Measurements from ENCODE around the gene PDCD11. TPM values are rescaled to one million over a fixed set of nuclear protein-coding genes. Genes with fewer than 3 reads are reported as not detected.

PDCD11 gene
- polyA plus RNA-seq, 1 donor from 2014 or later, result 15.3 TPM

DNA sequence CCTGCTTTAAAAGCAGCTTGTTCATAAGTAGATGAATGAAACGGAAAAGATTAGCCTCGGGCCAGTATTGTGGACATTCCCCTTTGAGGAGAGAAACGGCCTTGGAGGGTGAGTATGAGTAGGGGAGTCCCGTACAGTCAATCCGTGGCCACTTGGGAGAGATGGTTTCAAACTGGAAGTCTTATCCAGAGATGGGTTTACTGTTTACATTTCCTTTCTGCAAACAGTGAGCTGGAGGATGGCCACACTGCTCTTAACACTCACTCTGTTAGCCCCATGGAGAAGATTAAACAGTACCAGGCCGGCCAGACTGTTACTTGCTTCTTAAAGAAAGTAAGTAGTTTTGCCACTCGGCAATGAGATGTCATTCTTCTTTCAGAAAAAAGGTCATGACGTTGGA lies 35.5 kb downstream of the PDCD11 start:
- Histone ChIP-seq H3K9me2 (ENCODE audit: insufficient read depth, low read length) (no peaks in the 10 kb centered on the region), H3K9ac (ENCODE audit: low read length) (no peak overlapping the region), H3F3A (ENCODE audit: insufficient read depth, low read length, poor library complexity, severe bottlenecking) (no peaks in the 10 kb centered on the region), H3K27ac (ENCODE audit: low read length) (no peak overlapping the region), H3K79me2 (replicated peaks; ENCODE audit: insufficient read depth, low read length) (no peaks in the 10 kb centered on the region), H3K36me3 (ENCODE audit: insufficient read depth, low read length) (no peaks in the 10 kb centered on the region), H2AFZ (ENCODE audit: low read depth, low read length) (no peak overlapping the region), H3K27me3 (ENCODE audit: insufficient read depth, low read depth, low read length) (no peaks in the 10 kb centered on the region), H3K4me2 (ENCODE audit: low read length) (no peak overlapping the region), H4K20me1 (ENCODE audit: insufficient read depth) (no peaks in the 10 kb centered on the region), H3K9me3 (ENCODE audit: low read length) (no peaks in the 10 kb centered on the region), H3K4me3 (ENCODE audit: low read length) (no peak overlapping the region)
- TF ChIP-seq, protein P1, sequence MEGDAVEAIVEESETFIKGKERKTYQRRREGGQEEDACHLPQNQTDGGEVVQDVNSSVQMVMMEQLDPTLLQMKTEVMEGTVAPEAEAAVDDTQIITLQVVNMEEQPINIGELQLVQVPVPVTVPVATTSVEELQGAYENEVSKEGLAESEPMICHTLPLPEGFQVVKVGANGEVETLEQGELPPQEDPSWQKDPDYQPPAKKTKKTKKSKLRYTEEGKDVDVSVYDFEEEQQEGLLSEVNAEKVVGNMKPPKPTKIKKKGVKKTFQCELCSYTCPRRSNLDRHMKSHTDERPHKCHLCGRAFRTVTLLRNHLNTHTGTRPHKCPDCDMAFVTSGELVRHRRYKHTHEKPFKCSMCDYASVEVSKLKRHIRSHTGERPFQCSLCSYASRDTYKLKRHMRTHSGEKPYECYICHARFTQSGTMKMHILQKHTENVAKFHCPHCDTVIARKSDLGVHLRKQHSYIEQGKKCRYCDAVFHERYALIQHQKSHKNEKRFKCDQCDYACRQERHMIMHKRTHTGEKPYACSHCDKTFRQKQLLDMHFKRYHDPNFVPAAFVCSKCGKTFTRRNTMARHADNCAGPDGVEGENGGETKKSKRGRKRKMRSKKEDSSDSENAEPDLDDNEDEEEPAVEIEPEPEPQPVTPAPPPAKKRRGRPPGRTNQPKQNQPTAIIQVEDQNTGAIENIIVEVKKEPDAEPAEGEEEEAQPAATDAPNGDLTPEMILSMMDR (IDR thresholded peaks at IDR 0.05; ENCODE audit: poor library complexity, severe bottlenecking), result no peak
- TF ChIP-seq EP300 (conservative IDR thresholded peaks at IDR 0.05; ENCODE audit: poor library complexity, severe bottlenecking), result no peak
- TF ChIP-seq TAF1 (IDR thresholded peaks at IDR 0.05; ENCODE audit: low read depth), result no peak
- TF ChIP-seq EZH2 (IDR thresholded peaks at IDR 0.05; ENCODE audit: borderline replicate concordance, insufficient read depth, low read length, poor library complexity, severe bottlenecking), result no peak
- no peak for TF ChIP-seq SMC3 (conservative IDR thresholded peaks at IDR 0.05; ENCODE audit: poor library complexity)
- no peak for TF ChIP-seq POLR2AphosphoS5 (IDR thresholded peaks at IDR 0.05)
- no peak for TF ChIP-seq RAD21 (conservative IDR thresholded peaks at IDR 0.05)

DNA sequence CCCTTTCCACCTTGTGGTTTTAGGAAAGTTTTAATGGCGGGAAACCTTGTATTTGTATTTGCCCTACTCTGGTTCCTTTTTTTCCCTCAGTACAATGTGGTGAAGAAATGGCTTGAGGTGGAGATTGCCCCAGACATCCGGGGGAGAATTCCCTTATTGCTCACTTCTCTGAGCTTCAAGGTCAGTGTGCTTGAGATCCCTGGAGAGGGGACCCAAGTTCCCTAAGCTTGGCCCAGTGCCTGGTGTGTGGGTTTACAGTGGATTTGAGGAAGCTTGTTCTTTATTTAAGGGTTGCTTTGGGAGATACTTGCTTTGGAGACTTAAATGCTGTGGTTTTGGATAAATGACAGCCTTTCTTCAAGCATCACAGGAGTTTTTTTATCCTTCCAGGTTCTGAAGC lies 37.4 kb downstream of the PDCD11 start:
- H3K4me2 ChIP-seq (ENCODE audit: low read length), result no peak overlapping the region
- H2AFZ ChIP-seq (ENCODE audit: low read depth, low read length), result no peak overlapping the region
- H3K4me3 ChIP-seq (ENCODE audit: low read length), result no peak overlapping the region
- no peak overlapping the region for H3K27ac ChIP-seq (ENCODE audit: low read length)
- no peaks in the 10 kb centered on the region for H3K36me3 ChIP-seq (ENCODE audit: insufficient read depth, low read length)
- no peaks in the 10 kb centered on the region for H3K79me2 ChIP-seq (replicated peaks; ENCODE audit: insufficient read depth, low read length)
- no peaks in the 10 kb centered on the region for H3K9me3 ChIP-seq (ENCODE audit: low read length)
- H3K9me2 ChIP-seq (ENCODE audit: insufficient read depth, low read length), result no peaks in the 10 kb centered on the region
- H4K20me1 ChIP-seq (ENCODE audit: insufficient read depth), result no peaks in the 10 kb centered on the region
- no peaks in the 10 kb centered on the region for H3F3A ChIP-seq (ENCODE audit: insufficient read depth, low read length, poor library complexity, severe bottlenecking)
- no peaks in the 10 kb centered on the region for H3K27me3 ChIP-seq (ENCODE audit: insufficient read depth, low read depth, low read length)
- no peak for TF ChIP-seq EZH2 (IDR thresholded peaks at IDR 0.05; ENCODE audit: borderline replicate concordance, insufficient read depth, low read length, poor library complexity, severe bottlenecking)
- TF ChIP-seq TAF1 (IDR thresholded peaks at IDR 0.05; ENCODE audit: low read depth), result no peak
- TF ChIP-seq, protein P1 (IDR thresholded peaks at IDR 0.05; ENCODE audit: poor library complexity, severe bottlenecking), result no peak
- TF ChIP-seq RAD21 (conservative IDR thresholded peaks at IDR 0.05), result no peak
- TF ChIP-seq, protein P2, sequence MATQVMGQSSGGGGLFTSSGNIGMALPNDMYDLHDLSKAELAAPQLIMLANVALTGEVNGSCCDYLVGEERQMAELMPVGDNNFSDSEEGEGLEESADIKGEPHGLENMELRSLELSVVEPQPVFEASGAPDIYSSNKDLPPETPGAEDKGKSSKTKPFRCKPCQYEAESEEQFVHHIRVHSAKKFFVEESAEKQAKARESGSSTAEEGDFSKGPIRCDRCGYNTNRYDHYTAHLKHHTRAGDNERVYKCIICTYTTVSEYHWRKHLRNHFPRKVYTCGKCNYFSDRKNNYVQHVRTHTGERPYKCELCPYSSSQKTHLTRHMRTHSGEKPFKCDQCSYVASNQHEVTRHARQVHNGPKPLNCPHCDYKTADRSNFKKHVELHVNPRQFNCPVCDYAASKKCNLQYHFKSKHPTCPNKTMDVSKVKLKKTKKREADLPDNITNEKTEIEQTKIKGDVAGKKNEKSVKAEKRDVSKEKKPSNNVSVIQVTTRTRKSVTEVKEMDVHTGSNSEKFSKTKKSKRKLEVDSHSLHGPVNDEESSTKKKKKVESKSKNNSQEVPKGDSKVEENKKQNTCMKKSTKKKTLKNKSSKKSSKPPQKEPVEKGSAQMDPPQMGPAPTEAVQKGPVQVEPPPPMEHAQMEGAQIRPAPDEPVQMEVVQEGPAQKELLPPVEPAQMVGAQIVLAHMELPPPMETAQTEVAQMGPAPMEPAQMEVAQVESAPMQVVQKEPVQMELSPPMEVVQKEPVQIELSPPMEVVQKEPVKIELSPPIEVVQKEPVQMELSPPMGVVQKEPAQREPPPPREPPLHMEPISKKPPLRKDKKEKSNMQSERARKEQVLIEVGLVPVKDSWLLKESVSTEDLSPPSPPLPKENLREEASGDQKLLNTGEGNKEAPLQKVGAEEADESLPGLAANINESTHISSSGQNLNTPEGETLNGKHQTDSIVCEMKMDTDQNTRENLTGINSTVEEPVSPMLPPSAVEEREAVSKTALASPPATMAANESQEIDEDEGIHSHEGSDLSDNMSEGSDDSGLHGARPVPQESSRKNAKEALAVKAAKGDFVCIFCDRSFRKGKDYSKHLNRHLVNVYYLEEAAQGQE (IDR thresholded peaks at IDR 0.05; ENCODE audit: borderline replicate concordance), result no peak
- no peak for TF ChIP-seq POLR2AphosphoS5 (IDR thresholded peaks at IDR 0.05)
- TF ChIP-seq MXI1 (conservative IDR thresholded peaks at IDR 0.05; ENCODE audit: poor library complexity, severe bottlenecking), result no peak
- no peak for TF ChIP-seq EP300 (conservative IDR thresholded peaks at IDR 0.05; ENCODE audit: poor library complexity, severe bottlenecking)
- TF ChIP-seq SMC3 (conservative IDR thresholded peaks at IDR 0.05; ENCODE audit: poor library complexity), result no peak
- no peak overlapping the region for H3K9ac ChIP-seq (ENCODE audit: low read length)
